HG02852 (cell line): Measurements from ENCODE around the gene RGL1.
"Not testable (repeated sequence)": the region's sequence is repeated elsewhere in the genome, so short reads cannot be mapped to it uniquely, and the experiment has no call there.

Experiments
- ATAC-seq: cut with Tn5 transposase; IDR thresholded peaks from one replicate; pipeline ENCODE4 v1.9.1; 2021; ENCODE audit warnings: mild to moderate bottlenecking, moderate library complexity; ENCODE audit not compliant: unreplicated experiment

The RGL1 gene

GRCh38 chr1:183804916-183805841 lies at the start of gene RGL1:
Gene RGL1, plus strand, starts transcription at chr1:183805120. Its CDS starts 178 bp downstream, at chr1:183805298.
- peak; percentile 72 for ATAC-seq

GRCh38 chr1:183756326-183756725 lies 48.6 kb upstream of the RGL1 start:
- no peak for ATAC-seq

- ATAC-seq, result no peak
Observed at GRCh38 chr1:183757061-183757460, 47.9 kb upstream of the RGL1 start.

- no peak for ATAC-seq
Observed at GRCh38 chr1:183758913-183759312, 46.0 kb upstream of the RGL1 start.

GRCh38 chr1:183760661-183761060 lies 44.3 kb upstream of the RGL1 start:
- ATAC-seq, result no peak

GRCh38 chr1:183761871-183762270 lies 43.0 kb upstream of the RGL1 start:
- no peak for ATAC-seq

- ATAC-seq, result not testable (repeated sequence)
Observed at GRCh38 chr1:183762856-183763255, 42.1 kb upstream of the RGL1 start.

- ATAC-seq, result no peak
Observed at GRCh38 chr1:183764981-183765380, 39.9 kb upstream of the RGL1 start.

GRCh38 chr1:183769956-183770815 lies 34.7 kb upstream of the RGL1 start:
- no peak for ATAC-seq

GRCh38 chr1:183770816-183771128 lies 34.1 kb upstream of the RGL1 start:
- no peak for ATAC-seq

- ATAC-seq, result no peak
Observed at GRCh38 chr1:183773482-183774274, 31.2 kb upstream of the RGL1 start.

- ATAC-seq, result no peak
Observed at GRCh38 chr1:183774938-183775337, 30.0 kb upstream of the RGL1 start.

- ATAC-seq, result no peak
Observed at GRCh38 chr1:183776731-183777130, 28.2 kb upstream of the RGL1 start.

- ATAC-seq, result no peak
Observed at GRCh38 chr1:183777328-183777727, 27.6 kb upstream of the RGL1 start.

GRCh38 chr1:183778045-183778444 lies 26.9 kb upstream of the RGL1 start:
- no peak for ATAC-seq

GRCh38 chr1:183778568-183779433 lies 26.1 kb upstream of the RGL1 start:
- ATAC-seq, result no peak

- ATAC-seq, result no peak
Observed at GRCh38 chr1:183780159-183780558, 24.8 kb upstream of the RGL1 start.

GRCh38 chr1:183780757-183781156 lies 24.2 kb upstream of the RGL1 start:
- no peak for ATAC-seq

- ATAC-seq, result no peak
Observed at GRCh38 chr1:183783342-183783741, 21.6 kb upstream of the RGL1 start.
